SU-DHL-6 (cell line): ENCODE results near the gene KLHL29.

ENCODE experiments used
- H2AFZ ChIP-seq: fragments of 200-600 bp; sonication (generic); 2 replicates; pipeline ENCODE4 v1.6.1; 2014; ENCODE audit warnings: low read depth, mild to moderate bottlenecking, moderate library complexity, mixed read lengths, antibody characterized with exemption, low read length; ENCODE audit not compliant: severe bottlenecking
- H3F3A ChIP-seq: fragments of 200-600 bp; shearing (Covaris generic); 2 replicates; pipeline ENCODE4 v1.6.0; 2016; ENCODE audit warnings: antibody characterized with exemption, mild to moderate bottlenecking; ENCODE audit not compliant: insufficient read depth
- H3K27ac ChIP-seq: fragments of 200-600 bp; sonication (generic); 2 replicates; pipeline ENCODE4 v1.5.1; 2016; ENCODE audit warnings: low read depth, mild to moderate bottlenecking, low read length, moderate library complexity, mixed read lengths
- H3K27me3 ChIP-seq: fragments of 200-600 bp; sonication (generic), shearing (Covaris generic); 2 replicates; pipeline ENCODE4 v1.6.0; 2014; ENCODE audit warnings: mild to moderate bottlenecking, low read length
- H3K36me3 ChIP-seq: fragments of 200-600 bp; sonication (generic); 2 replicates; pipeline ENCODE4 v1.6.1; 2014; ENCODE audit warnings: mild to moderate bottlenecking, low read length, mixed read lengths
- H3K4me2 ChIP-seq: fragments of 300-600, 200-600 bp; shearing (Covaris generic), sonication (generic); 2 replicates; pipeline ENCODE4 v1.6.0; 2014; ENCODE audit warnings: low read length, low read depth, mild to moderate bottlenecking; ENCODE audit not compliant: poor library complexity, severe bottlenecking
- H3K4me3 ChIP-seq: fragments of 200-600 bp; sonication (generic); 2 replicates; pipeline ENCODE4 v1.5.1; 2014; ENCODE audit warnings: antibody characterized with exemption, low read length, mild to moderate bottlenecking, mixed read lengths; ENCODE audit not compliant: insufficient read depth, poor library complexity, severe bottlenecking
- H3K79me2 ChIP-seq: fragments of 200-600 bp; sonication (generic); 2 replicates; pipeline ENCODE4 v1.6.1; 2014; ENCODE audit warnings: mild to moderate bottlenecking, low read length, moderate library complexity; ENCODE audit not compliant: insufficient read depth
- H3K9ac ChIP-seq: fragments of 200-600 bp; sonication (generic); 2 replicates; pipeline ENCODE4 v1.7.0; 2014; ENCODE audit warnings: mild to moderate bottlenecking, low read length
- H3K9me2 ChIP-seq: fragments of 200-600 bp; sonication (generic); replicated peaks from 2 replicates; pipeline ENCODE4 v1.6.1; 2014; ENCODE audit warnings: low read length; ENCODE audit not compliant: insufficient read depth
- H3K9me3 ChIP-seq: fragments of 200-600 bp; sonication (generic); 2 replicates; pipeline ENCODE4 v1.6.1; 2014; ENCODE audit warnings: low read length, mixed read lengths; ENCODE audit not compliant: insufficient read depth
- H4K20me1 ChIP-seq: fragments of 200-600 bp; sonication (generic); 2 replicates; pipeline ENCODE4 v1.6.1; 2014; ENCODE audit warnings: low read depth, mild to moderate bottlenecking, antibody characterized with exemption, low read length, moderate library complexity, mixed read lengths
- EZH2phosphoT487 ChIP-seq: fragments of 200-600 bp; sonication (generic), shearing (Covaris generic); conservative IDR thresholded peaks from 2 replicates; pipeline ENCODE4 v1.6.1; 2018; ENCODE audit warnings: mild to moderate bottlenecking, antibody characterized with exemption, low read length, moderate library complexity, mixed read lengths
- TF ChIP-seq, protein P1 (sequence below): fragments of 200-600 bp; sonication (generic); IDR thresholded peaks from one replicate; pipeline ENCODE4 v1.5.1; 2017; ENCODE audit warnings: antibody characterized with exemption, mild to moderate bottlenecking, low read length, moderate library complexity; ENCODE audit not compliant: insufficient read depth, poor library complexity, severe bottlenecking

Gene KLHL29

GRCh38 chr2:23681356-23682140, 296.6 kb downstream of the KLHL29 start:
- Histone ChIP-seq H3K9me2 (no peaks in the 10 kb centered on the region), H3K36me3 (no peaks in the 10 kb centered on the region), H3K27ac (no peak overlapping the region), H3K79me2 (no peaks in the 10 kb centered on the region), H3K9ac (no peak overlapping the region), H4K20me1 (no peaks in the 10 kb centered on the region), H2AFZ (no peak overlapping the region), H3K27me3 (no peaks in the 10 kb centered on the region), H3K9me3 (no peaks in the 10 kb centered on the region), H3K4me3 (no peak overlapping the region), H3K4me2 (no peak overlapping the region), H3F3A (no peaks in the 10 kb centered on the region)
- TF ChIP-seq, protein P1, sequence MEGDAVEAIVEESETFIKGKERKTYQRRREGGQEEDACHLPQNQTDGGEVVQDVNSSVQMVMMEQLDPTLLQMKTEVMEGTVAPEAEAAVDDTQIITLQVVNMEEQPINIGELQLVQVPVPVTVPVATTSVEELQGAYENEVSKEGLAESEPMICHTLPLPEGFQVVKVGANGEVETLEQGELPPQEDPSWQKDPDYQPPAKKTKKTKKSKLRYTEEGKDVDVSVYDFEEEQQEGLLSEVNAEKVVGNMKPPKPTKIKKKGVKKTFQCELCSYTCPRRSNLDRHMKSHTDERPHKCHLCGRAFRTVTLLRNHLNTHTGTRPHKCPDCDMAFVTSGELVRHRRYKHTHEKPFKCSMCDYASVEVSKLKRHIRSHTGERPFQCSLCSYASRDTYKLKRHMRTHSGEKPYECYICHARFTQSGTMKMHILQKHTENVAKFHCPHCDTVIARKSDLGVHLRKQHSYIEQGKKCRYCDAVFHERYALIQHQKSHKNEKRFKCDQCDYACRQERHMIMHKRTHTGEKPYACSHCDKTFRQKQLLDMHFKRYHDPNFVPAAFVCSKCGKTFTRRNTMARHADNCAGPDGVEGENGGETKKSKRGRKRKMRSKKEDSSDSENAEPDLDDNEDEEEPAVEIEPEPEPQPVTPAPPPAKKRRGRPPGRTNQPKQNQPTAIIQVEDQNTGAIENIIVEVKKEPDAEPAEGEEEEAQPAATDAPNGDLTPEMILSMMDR = no peak
- no peak for TF ChIP-seq EZH2phosphoT487

GRCh38 chr2:23682481-23682880, 297.5 kb downstream of the KLHL29 start:
- TF ChIP-seq, protein P1 = no peak
- no peak for TF ChIP-seq EZH2phosphoT487
- H3K4me3 ChIP-seq = no peak overlapping the region
- no peak overlapping the region for H3K9ac ChIP-seq
- no peaks in the 10 kb centered on the region for H3K9me3 ChIP-seq
- no peak overlapping the region for H3K27ac ChIP-seq
- H3F3A ChIP-seq = no peaks in the 10 kb centered on the region
- no peaks in the 10 kb centered on the region for H3K9me2 ChIP-seq
- no peaks in the 10 kb centered on the region for H3K36me3 ChIP-seq
- no peak overlapping the region for H3K4me2 ChIP-seq
- no peaks in the 10 kb centered on the region for H3K27me3 ChIP-seq
- no peaks in the 10 kb centered on the region for H3K79me2 ChIP-seq
- no peak overlapping the region for H2AFZ ChIP-seq
- no peaks in the 10 kb centered on the region for H4K20me1 ChIP-seq

DNA sequence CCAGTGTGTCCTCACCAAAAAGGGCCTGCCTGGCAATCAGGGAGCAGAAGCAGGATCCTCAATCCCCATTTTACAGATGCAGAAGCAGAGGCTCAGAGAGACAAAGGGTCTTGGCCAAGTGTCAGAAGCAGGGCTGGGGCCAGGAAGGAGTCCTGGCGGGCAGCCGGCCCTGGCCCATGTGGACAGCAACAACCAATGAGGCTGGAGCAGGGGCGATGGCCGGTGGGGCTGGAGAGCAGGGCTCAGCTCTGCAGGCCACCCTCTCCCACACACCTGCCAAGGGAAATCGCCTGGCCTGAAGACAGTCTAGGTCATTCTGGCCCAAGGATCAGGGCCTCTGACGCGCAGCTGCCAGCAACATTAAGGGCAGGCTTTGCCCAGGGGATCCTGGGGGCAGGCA, 298.0 kb downstream of the KLHL29 start:
- Histone ChIP-seq H3K9ac (no peak overlapping the region), H3K4me2 (no peak overlapping the region), H4K20me1 (no peaks in the 10 kb centered on the region), H3K9me2 (no peaks in the 10 kb centered on the region), H3K9me3 (no peaks in the 10 kb centered on the region), H3K27ac (no peak overlapping the region), H3K27me3 (no peaks in the 10 kb centered on the region), H3F3A (no peaks in the 10 kb centered on the region), H3K79me2 (no peaks in the 10 kb centered on the region), H3K4me3 (no peak overlapping the region), H3K36me3 (no peaks in the 10 kb centered on the region), H2AFZ (no peak overlapping the region)
- TF ChIP-seq, protein P1 = no peak
- TF ChIP-seq EZH2phosphoT487 = no peak
